Right cardiac atrium (tissue), 5 donors: ENCODE measurements around the gene RABAC1. TPM values are rescaled to one million over a fixed set of nuclear protein-coding genes. Genes with fewer than 3 reads are reported as not detected.
A peak's percentile ranks its signal among the peaks of the same experiment; 100 is the strongest.
"Not testable (repeated sequence)": the region's sequence is repeated elsewhere in the genome, so short reads cannot be mapped to it uniquely, and the experiment has no call there.

Source experiments
- ATAC-seq, 2 donors: fragments of 200-7000 bp; cut with Tn5 transposase; one replicate each; pipeline versions ENCODE4 v1.8.0 to v1.9.1; 2020; ENCODE audit warnings: moderate library complexity in 2 of 2, mild to moderate bottlenecking in 1 of 2
- DNase-seq, 3 donors: peaks; one replicate each; pipeline ENCODE4 v3.0.0-alpha.2; 2020
- H3K27ac ChIP-seq: one replicate; pipeline ENCODE4 v1.5.1; 2013; ENCODE audit warnings: mild to moderate bottlenecking, low read length, control low read depth, moderate library complexity
- H3K27me3 ChIP-seq: one replicate; pipeline ENCODE4 v1.6.1; 2013; ENCODE audit not compliant: control insufficient read depth, insufficient read depth
- H3K4me1 ChIP-seq: one replicate; pipeline ENCODE4 v1.6.1; 2013; ENCODE audit warnings: low read length; ENCODE audit not compliant: control insufficient read depth, insufficient read depth
- H3K4me3 ChIP-seq: one replicate; pipeline ENCODE4 v1.5.1; 2013; ENCODE audit warnings: low read length, control low read depth
- H3K9me3 ChIP-seq: one replicate; pipeline ENCODE4 v1.6.1; 2013; ENCODE audit warnings: low read length; ENCODE audit not compliant: control insufficient read depth
- WGBS: extraction: QIAGEN DNeasy Blood & Tissue Kit; methylation state at CpG from one replicate; pipeline ENCODE4 v1.1.7; 2013; 5-methylcytosine and 5-hydroxymethylcytosine counted together
- intact Hi-C, 4 donors: fragments of 100-400 bp; cut with DNase I; formaldehyde crosslinking; loops; one replicate each; pipeline versions ENCODE4 v1.11.0 to v1.14.0; 2022 to 2023
- polyA plus RNA-seq: library from polyadenylated mRNA; stranded (reverse); fragments of 200-250 nt; gene quantifications from one replicate; pipeline ENCODE4 v1.2.3, GENCODE V29; 2013
- total RNA-seq, 4 donors: library from RNA; stranded (reverse); fragmentation: NEBNext Ultra II Directional; extraction: Animal tissue kit (Norgen Biotek cat#: 25700); gene quantifications; one replicate each; pipeline ENCODE4 v1.2.1, GENCODE V29; 2021
- donor health status: healthy with polysubstance abuse.
- donor health status: DM: no; HTN: yes; CAD: no.
- donor health status: DM: no; HTN: no; CAD: no.
- donor health status: DM: no; HTN: yes; CAD: no; lungs with severe emphysema.
- donor health status: DM: yes; HTN: yes; CAD: no.

Gene RABAC1
- total and polyA plus RNA-seq, 5 donors, result 79.6 to 140 (median 94.4) TPM

GRCh38 chr19:41944336-41944735 is 14.8 kb downstream of the RABAC1 start:
- no peak for ATAC-seq
- Histone ChIP-seq H3K27me3 (no peaks in the 10 kb centered on the region), H3K27ac (no peak overlapping the region), H3K9me3 (no peaks in the 10 kb centered on the region), H3K4me1 (no peaks in the 10 kb centered on the region), H3K4me3 (no peak overlapping the region)
- WGBS, result 52% methylated on average over 2 of the region's 2 CpGs
- DNase-seq, result no peak
- intact Hi-C loops, result no loop called here

GRCh38 chr19:41941410-41942202 is 17.5 kb downstream of the RABAC1 start:
- intact Hi-C loops, result no loop called here
- 88% methylated on average over 9 of the region's 9 CpGs for WGBS
- peak in 1 of 3 donors; percentile 28 for DNase-seq
- Histone ChIP-seq H3K27ac (no peak overlapping the region), H3K27me3 (no peaks in the 10 kb centered on the region), H3K4me3 (no peak overlapping the region), H3K9me3 (no peaks in the 10 kb centered on the region), H3K4me1 (no peaks in the 10 kb centered on the region)
- ATAC-seq, result no peak

GRCh38 chr19:41940731-41941409 is 18.3 kb downstream of the RABAC1 start:
- no peaks in the 10 kb centered on the region for H3K9me3 ChIP-seq
- peak overlapping the region; percentile 82 for H3K4me3 ChIP-seq
- WGBS, result 9% methylated on average over 53 of the region's 53 CpGs
- no peak overlapping the region for H3K27ac ChIP-seq
- DNase-seq (peak in 1 of 3 donors; percentile 20), ATAC-seq (no peak)
- no peaks in the 10 kb centered on the region for H3K27me3 ChIP-seq
- intact Hi-C loops, result no loop called here
- no peaks in the 10 kb centered on the region for H3K4me1 ChIP-seq

- intact Hi-C loops, result loop anchor here in 2 of 4 donors (5.0 to 10.0 kb wide), 2 partner anchors 55 to 68 kb away; partner anchors contain the start of gene ARHGEF1 (in 1 of the 2)
- DNase-seq, result peak in 1 of 3 donors; percentile 65
- ATAC-seq, result no peak
- no peaks in the 10 kb centered on the region for H3K27me3 ChIP-seq
- 1% methylated on average over 83 of the region's 83 CpGs for WGBS
- peak overlapping the region; percentile 82 for H3K4me3 ChIP-seq
- H3K4me1 ChIP-seq, result no peaks in the 10 kb centered on the region
- H3K27ac ChIP-seq, result no peak overlapping the region
- no peaks in the 10 kb centered on the region for H3K9me3 ChIP-seq
Measured at GRCh38 chr19:41939861-41940730, 19.0 kb downstream of the RABAC1 start.

GRCh38 chr19:41939209-41939608 is 19.9 kb downstream of the RABAC1 start:
- not testable (repeated sequence) for ATAC-seq, H3K27me3 ChIP-seq, H3K4me3 ChIP-seq, H3K4me1 ChIP-seq, H3K9me3 ChIP-seq, H3K27ac ChIP-seq
- DNase-seq, result peak in 1 of 3 donors; percentile 6
- intact Hi-C loops, result loop anchor here in 2 of 4 donors (5.0 to 10.0 kb wide), 2 partner anchors 54 to 67 kb away; partner anchors contain the start of gene ARHGEF1 (in 1 of the 2)

- peak in 1 of 3 donors; percentile 21 for DNase-seq
- WGBS, result 43% methylated on average over 22 of the region's 22 CpGs
- no peak overlapping the region for H3K4me3 ChIP-seq
- no peaks in the 10 kb centered on the region for H3K9me3 ChIP-seq
- intact Hi-C loops, result loop anchor here in 2 of 4 donors (5.0 to 10.0 kb wide), 2 partner anchors 53 to 65 kb away; partner anchors contain the start of gene ARHGEF1 (in 1 of the 2)
- H3K27me3 ChIP-seq, result no peaks in the 10 kb centered on the region
- H3K27ac ChIP-seq, result no peak overlapping the region
- H3K4me1 ChIP-seq, result no peaks in the 10 kb centered on the region
- ATAC-seq, result no peak
Measured at GRCh38 chr19:41937525-41938468, 21.3 kb downstream of the RABAC1 start.

- no peak for ATAC-seq
- no peaks in the 10 kb centered on the region for H3K4me1 ChIP-seq
- no peaks in the 10 kb centered on the region for H3K27me3 ChIP-seq
- H3K27ac ChIP-seq, result no peak overlapping the region
- no peaks in the 10 kb centered on the region for H3K9me3 ChIP-seq
- peak in 1 of 3 donors; percentile 23 for DNase-seq
- H3K4me3 ChIP-seq, result no peak overlapping the region
- 60% methylated on average over 15 of the region's 15 CpGs for WGBS
- intact Hi-C loops, result loop anchor here in 2 of 4 donors (5.0 to 10.0 kb wide), 2 partner anchors 52 to 65 kb away; partner anchors contain the start of gene ARHGEF1 (in 1 of the 2)
Measured at GRCh38 chr19:41936961-41937360, 22.2 kb downstream of the RABAC1 start.

- no peaks in the 10 kb centered on the region for H3K4me1 ChIP-seq
- intact Hi-C loops, result loop anchor here in 2 of 4 donors (5.0 to 10.0 kb wide), 2 partner anchors 52 to 64 kb away; partner anchors contain the start of gene ARHGEF1 (in 1 of the 2)
- H3K9me3 ChIP-seq, result no peaks in the 10 kb centered on the region
- no peak for ATAC-seq
- H3K27me3 ChIP-seq, result no peaks in the 10 kb centered on the region
- 68% methylated on average over 8 of the region's 8 CpGs for WGBS
- no peak overlapping the region for H3K4me3 ChIP-seq
- no peak overlapping the region for H3K27ac ChIP-seq
- peak in 1 of 3 donors; percentile 8 for DNase-seq
Measured at GRCh38 chr19:41936416-41936850, 22.7 kb downstream of the RABAC1 start.

- 17% methylated on average over 26 of the region's 26 CpGs for WGBS
- peak in 1 of 3 donors; percentile 30 for DNase-seq
- no peaks in the 10 kb centered on the region for H3K27me3 ChIP-seq
Measured at GRCh38 chr19:41935760-41936415, 23.2 kb downstream of the RABAC1 start.

More at GRCh38 chr19:41935760-41936415, 23.2 kb downstream of the RABAC1 start:
- no peaks in the 10 kb centered on the region for H3K4me1 ChIP-seq
- H3K27ac ChIP-seq, result no peak overlapping the region
- intact Hi-C loops, result loop anchor here in 2 of 4 donors (5.0 to 10.0 kb wide), 2 partner anchors 51 to 64 kb away; partner anchors contain the start of gene ARHGEF1 (in 1 of the 2)
- no peak for ATAC-seq
- H3K9me3 ChIP-seq, result no peaks in the 10 kb centered on the region
- no peak overlapping the region for H3K4me3 ChIP-seq
